Activated T-cell treated with anti-CD3 and anti-CD28 coated beads, Interleukin-2, amount 50 U/mL, for 1 hour (primary cell): ENCODE measurements around the gene MGME1.

ENCODE experiments used
- DNase-seq: peaks from one replicate; pipeline ENCODE4 v3.0.0-alpha.2; 2020

MGME1 gene

DNA sequence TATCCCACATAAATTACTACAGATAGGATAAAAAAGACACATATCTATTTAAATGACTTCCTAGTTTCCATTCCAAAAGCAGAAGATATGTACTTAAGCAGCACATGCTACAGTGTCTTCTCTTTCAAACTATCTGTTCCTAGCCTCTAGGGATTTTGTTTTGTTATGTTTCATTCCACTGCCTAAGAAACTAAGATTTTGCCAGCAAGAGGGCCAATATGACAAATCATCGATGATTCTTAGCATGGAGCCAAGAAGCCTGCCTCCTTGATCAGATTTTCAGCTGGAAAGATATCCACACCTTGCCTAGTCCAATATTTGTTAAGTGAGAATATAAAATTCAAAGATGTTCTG lies 7.3 kb upstream of the MGME1 start:
- no peak for DNase-seq

DNA sequence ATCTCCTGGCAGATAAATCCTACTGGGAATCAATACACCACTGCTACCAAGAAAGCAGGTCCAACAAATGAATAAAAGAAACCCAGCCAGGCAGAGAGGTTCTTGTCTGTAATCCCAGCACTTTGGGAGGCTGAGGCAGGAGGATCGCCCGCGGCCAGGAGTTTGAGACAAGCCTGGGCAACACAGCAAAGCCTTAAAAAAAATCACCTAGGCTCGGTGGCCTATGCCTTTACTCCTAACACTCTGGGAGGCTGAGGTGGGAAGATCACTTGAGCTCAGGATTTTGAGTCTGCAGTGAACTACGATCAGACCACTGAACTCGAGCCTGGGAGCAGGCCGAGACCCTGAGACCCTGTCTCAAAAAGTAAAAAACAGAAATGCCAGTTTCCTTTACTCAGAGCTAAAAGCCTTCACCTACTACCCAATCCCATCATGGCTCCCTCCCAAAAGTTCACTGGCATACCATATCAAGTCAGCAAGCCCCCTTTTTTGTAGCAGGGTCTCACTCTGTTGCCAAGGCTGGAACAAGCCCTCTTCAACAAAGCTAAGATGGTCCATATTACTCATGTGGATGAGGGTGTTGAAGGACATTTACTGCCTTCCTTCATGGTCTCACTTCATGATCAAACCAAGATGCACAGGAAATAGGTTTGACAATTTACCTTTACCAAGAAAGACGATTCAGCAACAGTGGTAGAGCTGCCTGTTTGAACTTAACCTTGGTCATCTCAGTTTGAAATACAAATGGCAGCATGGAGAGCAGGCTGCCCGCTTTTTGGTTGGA lies 5.5 kb upstream of the MGME1 start:
- DNase-seq = no peak

DNA sequence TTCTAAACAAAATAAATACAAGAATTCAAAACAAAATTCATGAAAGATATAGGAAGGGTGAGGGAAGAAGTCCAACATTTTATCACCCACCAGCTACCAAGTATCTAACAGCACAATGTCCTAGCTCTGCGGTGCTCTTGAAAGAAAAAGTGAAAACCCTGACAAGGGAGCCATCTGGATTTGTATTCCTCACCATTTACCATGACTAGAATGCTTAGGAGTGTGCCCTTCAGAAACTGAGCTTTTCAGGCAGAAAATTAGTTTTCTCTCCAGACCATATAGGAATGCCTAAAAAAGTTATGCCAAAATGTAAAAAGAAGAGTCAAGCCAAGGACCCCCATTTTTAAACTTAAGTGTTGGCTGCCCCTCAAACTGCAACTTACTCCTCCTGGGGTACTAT lies 4.7 kb upstream of the MGME1 start:
- DNase-seq = no peak

DNA sequence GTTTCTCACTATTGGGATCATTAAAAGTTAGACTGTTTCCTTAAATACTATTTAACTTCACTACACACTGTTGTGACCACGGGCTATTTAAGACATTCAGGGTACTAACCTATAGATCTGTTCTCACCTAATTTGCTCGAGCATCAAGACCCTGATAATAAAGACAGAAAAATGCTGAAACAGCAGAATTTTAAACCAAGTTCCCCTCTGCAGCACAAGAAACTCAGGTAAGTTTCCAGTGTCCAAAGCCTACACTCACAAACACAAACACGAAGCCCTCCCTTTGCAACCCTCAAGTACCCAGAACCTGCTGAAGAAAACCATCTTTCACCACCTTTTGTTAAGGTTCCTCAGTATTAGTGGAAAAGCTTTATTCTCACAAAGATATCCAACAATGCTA lies 4.2 kb upstream of the MGME1 start:
- DNase-seq = no peak

DNA sequence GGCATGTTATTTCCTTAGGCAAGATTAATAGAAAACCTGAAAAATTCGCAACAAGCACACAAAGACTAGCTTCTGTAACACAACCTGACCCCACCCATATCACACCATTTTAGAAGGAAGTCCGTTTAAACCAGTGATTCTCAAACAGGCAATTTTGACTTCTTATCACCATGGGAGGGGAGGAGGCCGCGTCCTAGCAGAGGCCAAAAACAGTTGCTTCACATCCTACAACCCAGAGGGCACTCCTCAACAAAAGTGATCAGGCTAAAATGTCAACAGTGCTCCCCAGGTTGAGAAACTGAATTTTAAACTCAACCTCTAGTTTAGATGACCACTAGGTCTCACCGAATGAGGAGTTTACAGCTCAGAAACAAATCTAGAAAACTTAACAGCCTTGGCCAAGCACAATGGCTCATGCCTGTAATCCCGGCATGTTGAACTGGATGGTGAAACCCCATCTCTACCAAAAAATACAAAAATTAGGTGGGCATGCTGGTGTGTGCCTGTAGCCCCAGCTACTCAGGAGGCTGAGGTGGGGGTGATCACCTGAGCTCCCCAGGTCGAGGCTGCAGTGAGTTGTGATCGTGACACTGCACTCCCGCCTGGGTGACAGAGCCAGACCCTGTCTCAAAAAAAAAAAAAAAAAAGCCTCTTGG lies 3.6 kb upstream of the MGME1 start:
- no peak for DNase-seq

DNA sequence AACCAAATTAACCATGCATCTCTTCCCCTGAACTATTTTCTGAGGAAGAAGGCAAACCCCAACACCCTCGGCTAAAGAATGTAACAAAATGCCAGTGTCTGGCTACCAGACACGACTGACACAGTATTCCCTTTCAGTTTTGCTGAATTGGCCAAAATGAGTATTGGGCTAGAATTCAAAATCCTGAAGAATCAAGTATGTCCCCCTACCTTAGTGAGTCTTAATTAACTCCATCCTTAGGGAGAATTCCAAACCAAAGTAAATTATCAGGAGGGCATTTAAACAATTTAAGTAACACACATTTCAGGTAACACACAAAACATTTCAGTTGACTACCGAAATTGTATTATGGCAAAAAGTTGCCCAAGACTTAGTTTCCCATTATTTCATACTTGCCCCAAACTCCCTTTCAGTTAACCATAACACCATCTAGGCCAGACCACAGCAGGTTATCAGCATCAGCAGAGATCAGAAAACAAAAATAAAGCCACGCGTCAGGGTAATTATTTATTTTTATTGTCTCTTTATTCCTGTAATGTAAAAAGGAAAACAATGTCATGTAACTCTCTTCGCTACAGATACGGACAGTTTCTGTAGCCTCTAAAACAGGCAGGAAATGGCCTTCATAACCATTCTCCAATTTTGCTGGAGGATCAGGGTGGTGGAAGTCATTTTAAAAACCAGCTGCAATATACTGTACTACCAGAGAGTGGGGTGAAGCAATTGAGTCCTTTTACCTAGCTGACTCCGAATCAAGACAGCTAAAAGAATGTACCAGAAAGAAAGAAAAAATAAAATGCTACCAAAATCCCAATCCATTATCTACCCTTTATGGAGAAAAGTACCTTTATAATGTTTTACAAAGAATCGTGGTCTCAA lies 2.1 kb upstream of the MGME1 start:
- no peak for DNase-seq

DNA sequence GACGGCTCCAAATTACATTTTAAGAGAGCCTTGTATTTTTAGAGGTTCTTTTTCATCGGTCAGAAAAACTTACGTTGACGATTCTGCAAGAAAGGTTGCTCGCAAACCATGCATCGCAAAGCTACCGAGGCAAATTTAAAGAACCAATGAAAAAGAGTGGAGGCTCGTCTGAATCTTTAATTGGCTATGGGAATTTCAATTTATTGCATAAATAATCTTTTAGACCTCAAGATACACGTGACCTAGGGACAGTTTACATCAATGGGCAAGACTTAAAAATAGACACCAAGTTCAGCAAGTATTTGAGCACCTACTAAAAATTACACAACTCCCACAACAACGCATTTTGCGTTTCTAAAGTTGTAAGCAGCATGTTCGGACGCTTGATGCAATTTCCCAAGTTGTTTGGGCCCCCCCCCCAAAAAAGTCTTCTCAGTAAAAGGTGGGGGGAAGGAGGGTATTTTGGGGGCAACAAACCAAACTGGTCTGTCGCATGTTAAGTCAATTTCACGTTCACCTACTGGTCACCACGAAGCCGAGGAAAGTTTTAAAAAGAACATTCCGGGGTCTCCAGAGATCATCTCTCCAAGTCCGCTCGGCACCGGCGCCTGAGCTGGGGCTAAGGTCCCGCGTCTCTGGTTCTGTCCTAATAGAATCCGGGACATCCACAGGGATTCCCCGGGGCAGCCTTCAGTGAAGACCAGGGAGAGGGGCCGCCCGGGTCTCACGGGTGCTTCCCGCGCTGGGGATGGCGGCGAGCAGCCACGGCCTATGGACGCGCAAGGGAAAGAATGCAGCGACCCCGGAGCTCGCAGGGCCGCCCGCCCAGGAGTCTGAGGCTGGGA lies 1.1 kb upstream of the MGME1 start:
- DNase-seq = no peak

DNA sequence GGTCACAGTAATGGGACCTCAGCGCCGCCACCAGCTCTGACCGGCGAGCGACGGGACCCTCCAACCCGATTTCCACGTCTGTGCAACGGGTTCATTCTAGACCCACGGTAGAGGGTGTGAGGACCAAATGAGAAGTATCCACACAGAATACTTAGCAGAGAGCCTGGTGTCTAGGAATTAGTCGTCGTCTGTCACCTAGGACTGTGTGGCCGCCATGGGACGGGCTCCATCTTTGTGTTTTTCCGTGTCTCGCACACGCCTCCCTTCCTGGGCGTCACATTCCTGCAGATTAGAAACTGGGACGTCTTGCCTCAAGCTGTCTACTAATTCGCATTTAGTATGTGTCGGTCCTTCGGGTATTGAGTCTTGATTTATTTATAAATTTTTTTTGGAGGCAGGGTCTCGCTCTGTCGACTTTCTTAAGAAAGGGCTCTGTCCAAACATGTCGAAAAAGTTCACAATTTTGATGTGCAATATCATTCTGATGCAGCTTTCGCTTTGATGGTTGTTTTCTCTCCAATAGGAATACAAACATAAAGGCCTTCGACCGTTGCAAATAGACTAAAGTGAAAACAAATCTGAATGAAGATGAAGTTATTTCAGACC lies 563 bp downstream of the MGME1 start:
- no peak for DNase-seq

DNA sequence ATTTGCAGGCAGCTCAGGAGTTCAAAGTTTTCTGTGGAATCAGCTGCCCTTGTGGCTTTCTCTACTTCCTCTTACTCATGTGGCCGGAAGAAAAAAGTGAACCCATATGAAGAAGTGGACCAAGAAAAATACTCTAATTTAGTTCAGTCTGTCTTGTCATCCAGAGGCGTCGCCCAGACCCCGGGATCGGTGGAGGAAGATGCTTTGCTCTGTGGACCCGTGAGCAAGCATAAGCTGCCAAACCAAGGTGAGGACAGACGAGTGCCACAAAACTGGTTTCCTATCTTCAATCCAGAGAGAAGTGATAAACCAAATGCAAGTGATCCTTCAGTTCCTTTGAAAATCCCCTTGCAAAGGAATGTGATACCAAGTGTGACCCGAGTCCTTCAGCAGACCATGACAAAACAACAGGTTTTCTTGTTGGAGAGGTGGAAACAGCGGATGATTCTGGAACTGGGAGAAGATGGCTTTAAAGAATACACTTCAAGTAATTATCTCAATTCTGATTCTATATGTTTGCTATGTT lies 1.1 kb downstream of the MGME1 start:
- no peak for DNase-seq

DNA sequence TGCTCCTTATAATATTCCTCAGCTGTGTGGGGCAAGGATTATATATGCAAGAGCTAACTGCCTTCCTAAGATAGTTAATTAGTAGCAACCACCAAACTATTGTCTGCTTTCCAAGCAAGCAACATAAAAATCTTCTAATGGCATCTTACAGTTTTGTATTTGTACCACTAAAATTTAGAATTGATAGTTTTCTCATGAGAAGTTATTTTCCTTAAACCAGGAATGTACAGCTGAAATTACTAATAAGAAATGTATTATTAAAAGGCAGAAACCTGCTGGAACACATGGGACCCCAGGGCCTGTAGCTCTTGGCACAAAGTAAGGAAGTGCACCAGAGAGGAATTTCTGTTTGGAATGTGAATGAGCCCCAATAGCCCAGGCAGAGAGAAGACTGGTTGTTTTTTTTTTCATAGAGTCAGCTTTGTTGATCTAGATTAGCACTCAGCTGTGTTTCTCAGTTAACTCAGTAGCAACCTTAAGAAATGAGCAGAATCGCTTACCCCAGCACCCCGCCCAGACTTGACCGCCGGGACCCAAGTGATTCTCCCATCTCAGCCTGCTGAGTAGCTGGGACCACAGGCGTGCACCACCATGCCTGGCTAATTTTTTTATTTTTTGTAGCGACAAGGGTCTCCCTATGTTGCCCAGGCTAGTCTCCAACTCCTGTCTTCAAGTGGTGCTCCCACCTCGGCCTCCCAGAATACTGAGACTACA lies 2.6 kb downstream of the MGME1 start:
- DNase-seq = no peak

DNA sequence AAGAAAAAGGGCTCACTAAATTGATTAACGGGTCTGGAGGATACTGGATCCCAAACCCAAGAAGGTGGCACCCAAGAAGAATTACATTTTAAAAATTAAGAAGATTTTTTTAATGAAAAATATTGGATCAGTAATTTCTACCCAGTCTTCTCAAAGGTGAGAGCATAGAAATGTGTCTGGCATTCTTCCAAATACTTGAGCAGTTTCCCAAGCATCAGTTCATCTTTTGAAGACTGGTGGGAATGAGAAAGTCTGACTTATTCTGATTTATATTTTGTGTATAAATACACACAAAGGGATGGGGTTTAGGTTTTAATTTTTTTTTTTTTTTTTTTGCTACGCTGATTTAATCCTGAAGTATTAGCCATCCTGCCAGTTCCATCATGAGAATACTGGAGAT lies 3.3 kb downstream of the MGME1 start:
- no peak for DNase-seq

DNA sequence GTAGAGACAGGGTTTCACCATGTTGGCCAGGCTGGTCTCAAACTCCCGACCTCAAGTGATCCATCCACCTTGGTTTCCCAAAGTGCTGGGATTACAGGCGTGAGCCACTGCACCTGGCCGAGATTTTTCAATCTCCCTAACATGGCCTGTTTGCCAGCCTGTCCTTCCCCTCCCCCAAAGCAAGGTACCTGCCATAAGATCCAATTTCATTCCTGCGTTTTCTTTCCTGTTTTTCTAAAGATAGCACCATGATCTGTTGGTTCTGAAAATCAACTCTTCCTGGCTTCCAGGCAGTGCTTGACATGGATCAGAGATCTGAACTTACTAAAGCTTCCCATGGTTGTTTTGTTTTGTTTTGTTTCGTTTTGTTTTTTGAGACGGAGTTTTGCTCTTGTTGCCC lies 7.5 kb downstream of the MGME1 start:
- DNase-seq = no peak

DNA sequence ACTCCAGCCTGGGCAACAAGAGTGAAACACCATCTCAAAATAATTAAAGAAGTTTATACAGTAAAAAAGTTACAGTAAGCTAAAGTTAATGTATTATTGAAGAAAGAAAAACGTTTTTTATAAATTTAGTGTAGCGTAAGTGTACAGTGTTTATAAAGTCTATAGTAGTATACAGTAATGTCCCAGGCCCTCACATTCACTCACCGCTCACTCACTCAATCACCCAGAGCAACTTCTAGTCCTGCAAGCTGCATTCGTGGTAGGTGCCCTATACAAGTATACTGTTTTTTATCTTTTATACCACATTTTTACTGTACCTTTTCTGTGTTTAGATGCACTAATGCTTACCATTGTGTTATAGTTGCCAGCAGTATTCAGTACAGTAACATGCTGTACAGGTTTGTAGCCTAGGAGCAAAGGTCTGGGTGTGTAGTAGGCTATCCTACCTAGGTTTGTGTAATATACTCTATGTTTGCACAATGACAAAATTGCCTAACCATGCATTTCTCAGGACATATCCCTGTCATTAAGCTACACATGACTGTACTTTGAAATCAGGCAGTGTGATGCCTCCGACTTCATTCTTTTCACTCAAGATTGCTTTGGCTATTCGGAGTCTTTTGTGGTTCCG lies 16.7 kb downstream of the MGME1 start:
- no peak for DNase-seq

DNA sequence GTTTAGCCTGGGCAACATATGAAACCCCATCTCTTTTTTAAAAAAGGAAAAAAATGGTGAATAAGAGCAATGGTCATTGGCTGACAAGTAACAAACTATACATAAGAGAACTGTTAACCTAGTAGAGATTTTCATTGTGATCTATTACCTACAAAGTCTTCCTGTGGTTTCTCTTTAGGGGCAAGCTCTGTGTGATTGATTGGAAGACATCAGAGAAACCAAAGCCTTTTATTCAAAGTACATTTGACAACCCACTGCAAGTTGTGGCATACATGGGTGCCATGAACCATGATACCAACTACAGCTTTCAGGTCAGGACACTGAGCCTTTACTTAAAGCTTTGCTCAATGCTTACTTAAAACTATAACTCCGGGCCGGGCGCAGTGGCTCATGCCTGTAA lies 19.2 kb downstream of the MGME1 start:
- no peak for DNase-seq

DNA sequence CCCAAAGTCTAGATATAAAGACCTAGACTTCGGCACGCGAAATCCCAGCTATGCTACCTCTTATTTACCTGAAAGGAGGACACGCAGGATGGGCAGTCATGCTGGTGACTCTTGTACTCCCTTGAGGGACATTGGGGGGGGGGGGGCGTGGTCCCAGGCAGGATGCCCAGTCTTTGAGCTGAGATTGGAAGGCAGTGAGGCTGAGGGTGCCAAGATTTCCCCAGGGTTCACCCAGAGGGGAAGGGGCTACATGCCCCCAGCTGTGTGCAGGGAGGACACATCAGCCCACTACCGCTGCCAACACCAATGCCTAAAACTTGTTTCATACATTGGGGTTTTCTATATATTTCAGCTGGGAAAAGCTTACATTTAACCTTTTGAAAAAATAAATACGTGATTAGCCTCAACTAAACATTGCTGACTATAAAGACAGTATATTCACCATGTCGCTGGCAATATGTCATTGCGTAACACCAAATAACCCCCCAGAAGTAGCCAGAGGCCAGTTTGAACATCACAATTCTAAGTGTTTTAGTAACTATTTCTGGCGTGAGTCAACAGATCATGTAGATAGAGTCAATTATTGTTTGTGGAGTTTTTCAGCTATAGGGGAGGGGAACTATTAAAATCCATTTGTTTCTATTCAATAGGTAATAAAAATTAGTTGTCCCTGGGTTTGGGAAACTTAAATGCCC lies 21.6 kb downstream of the MGME1 start:
- no peak for DNase-seq

DNA sequence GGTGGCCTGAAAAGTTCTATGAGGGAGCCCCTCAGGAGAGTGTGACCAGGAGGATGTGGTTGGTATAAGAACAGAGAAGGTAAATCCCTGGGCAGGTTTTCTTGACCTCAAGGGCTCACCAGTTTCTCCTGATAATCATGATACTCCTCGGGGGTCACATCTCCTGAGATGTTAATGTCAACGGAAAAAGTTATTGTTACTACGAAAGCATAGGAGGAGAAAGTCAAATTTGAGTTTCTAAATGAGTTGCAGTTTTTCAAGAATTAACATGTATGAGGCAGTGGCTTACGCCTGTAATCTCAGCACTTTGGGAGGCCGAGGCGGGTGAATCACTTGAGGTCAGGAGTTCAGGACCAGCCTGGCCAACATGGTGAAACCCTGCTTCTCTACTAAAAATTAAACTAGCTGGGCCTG lies 23.4 kb downstream of the MGME1 start:
- DNase-seq = no peak

DNA sequence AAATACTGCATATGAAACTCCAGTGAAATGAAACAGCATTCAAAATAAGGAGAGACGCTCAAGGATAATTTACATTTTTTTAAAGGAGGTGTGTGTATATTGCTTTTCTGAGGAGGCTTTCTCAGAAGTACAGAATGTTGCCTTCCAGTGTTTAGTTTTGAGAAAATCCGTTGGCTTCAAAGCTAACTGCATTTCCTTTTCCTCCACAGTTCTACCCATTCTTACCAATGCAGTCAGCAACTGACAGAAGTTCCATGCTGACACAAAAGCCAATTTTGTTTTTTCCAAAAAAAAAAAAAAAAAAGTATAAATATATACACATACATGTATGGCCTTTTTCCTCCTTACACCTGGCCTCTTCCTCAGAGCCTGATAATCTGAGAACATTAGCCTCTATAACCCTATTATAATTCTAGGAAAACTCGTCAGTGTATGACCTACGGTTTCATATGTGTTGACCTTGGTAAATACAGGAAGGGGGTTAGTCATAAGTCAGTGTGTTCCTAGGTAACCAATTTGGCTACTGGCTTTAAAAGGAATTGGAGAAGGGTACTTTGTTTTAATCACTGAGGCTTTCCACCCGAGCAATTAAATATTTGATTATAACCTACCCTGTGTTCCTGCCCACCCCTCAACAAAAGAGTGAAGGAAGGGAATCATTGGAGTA lies 24.2 kb downstream of the MGME1 start:
- no peak for DNase-seq

DNA sequence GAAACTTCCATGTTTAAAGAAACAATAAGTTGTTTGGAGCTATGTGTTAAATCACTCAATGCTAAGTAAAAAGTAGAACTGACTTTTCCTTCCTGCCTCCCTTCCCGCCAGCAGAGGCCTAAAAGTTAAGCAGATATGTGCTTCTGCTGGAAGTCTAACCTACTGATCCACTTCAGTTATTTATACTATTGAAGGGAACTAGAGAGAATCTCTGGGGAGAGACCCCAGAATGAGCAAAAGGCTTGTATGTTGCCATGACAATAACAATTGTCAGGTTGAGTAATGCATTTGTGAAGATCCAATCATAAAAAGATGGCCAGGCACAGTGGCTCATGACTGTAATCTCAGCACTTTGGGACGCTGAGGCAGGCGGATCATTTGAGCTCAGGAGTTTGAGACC lies 24.7 kb downstream of the MGME1 start:
- DNase-seq = no peak

DNA sequence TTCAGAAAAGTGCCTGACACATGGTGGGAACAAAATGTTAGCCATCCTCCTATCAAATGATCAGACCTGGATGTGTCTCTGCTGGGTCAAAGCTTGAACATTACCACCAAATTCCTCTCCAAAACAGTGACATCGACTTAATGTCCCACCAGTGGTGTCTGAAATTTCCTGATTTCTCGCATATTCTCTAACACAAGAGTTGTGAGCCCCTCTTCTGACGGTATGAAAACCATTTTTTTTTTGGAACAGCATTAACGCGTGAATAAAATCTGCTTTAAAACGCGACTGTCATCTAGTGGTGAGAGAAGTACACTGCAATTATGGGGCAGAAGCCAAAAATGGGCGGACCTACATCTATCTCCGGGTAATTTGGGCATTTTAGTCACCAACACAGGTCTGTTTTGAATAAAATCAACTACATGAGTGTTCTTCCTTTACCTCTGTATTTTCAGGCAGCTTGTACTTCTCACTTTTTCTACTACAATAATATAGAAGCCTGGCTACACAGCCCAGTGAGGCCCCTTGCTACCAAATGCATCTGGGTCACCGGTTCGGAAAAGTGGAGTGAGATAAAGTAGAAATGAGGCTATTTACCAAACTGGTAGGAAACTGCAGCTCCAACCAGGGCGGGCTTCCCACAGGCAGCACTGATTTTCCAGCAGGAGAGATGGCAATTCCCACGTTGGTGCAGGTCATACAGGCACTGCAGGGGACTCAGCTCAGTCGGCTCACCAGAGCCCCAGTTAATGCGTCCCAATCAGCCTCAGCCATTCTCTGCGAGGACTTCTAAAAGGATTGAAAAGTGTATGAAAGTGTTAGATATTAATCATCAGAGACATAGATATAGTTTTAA lies 27.4 kb downstream of the MGME1 start:
- no peak for DNase-seq
